IMR-90 (cell line): ENCODE results near the gene RXFP4. TPM values are rescaled to one million over a fixed set of nuclear protein-coding genes. Genes with fewer than 3 reads are reported as not detected.

ENCODE experiments used
- ATAC-seq: fragments of 200-7000 bp; cut with Tn5 transposase; 2 replicates; pipeline ENCODE4 v1.9.1; 2020; ENCODE audit warnings: low read depth, mild to moderate bottlenecking, moderate library complexity
- BruUV-seq: library from RNA; stranded (reverse); fragments of 400-500 nt; replicated peaks from 2 replicates; lab custom pipeline; 2021; lab: Mats Ljungman, UMichigan
- CTCF ChIA-PET: fragments of 300-600 bp; formaldehyde crosslinking; extraction: SDS; loops from one replicate; lab custom pipeline; 2021; ENCODE audit warnings: antibody characterized with exemption; lab: Yijun Ruan, JAX
- POLR2A ChIA-PET: fragments of 300-600 bp; sonication (Branson Sonifier 250); formaldehyde crosslinking; loops from one replicate; lab custom pipeline; 2022; ENCODE audit warnings: antibody characterized with exemption; ENCODE audit not compliant: unreplicated experiment; lab: Charles Lee
- DNase-seq: peaks from one replicate; pipeline ENCODE4 v3.0.0; 2013
- H2AFZ ChIP-seq: replicated peaks from 2 replicates; pipeline ENCODE3; 2013; ENCODE audit warnings: low read length, mild to moderate bottlenecking; ENCODE audit not compliant: poor library complexity
- H2AK5ac ChIP-seq: 2 replicates; pipeline ENCODE4 v1.6.1; 2013; ENCODE audit warnings: low read depth, low read length, inconsistent platforms
- H2AK9ac ChIP-seq: replicated peaks from 2 replicates; pipeline ENCODE3; 2013; ENCODE audit warnings: mild to moderate bottlenecking, low read depth, low read length, moderate library complexity; ENCODE audit not compliant: poor library complexity
- H2BK120ac ChIP-seq: 2 replicates; pipeline ENCODE4 v1.6.1; 2013; ENCODE audit warnings: low read depth, low read length, inconsistent platforms
- H2BK15ac ChIP-seq: 3 replicates; pipeline ENCODE4 v1.6.1; 2013; ENCODE audit warnings: low read depth, low read length, inconsistent platforms
- H2BK20ac ChIP-seq: 2 replicates; pipeline ENCODE4 v1.6.1; 2013; ENCODE audit warnings: low read depth, mild to moderate bottlenecking, inconsistent platforms, low read length, moderate library complexity
- H2BK5ac ChIP-seq: 2 replicates; pipeline ENCODE4 v1.6.1; 2013; ENCODE audit warnings: mild to moderate bottlenecking, low read depth, low read length, inconsistent platforms; ENCODE audit not compliant: poor library complexity, severe bottlenecking
- H3K14ac ChIP-seq: replicated peaks from 2 replicates; pipeline ENCODE4 v1.6.1; 2013; ENCODE audit warnings: low read depth, low read length, inconsistent platforms
- H3K18ac ChIP-seq: 2 replicates; pipeline ENCODE4 v1.6.1; 2013; ENCODE audit warnings: low read depth, low read length, control low read depth
- H3K23ac ChIP-seq: 2 replicates; pipeline ENCODE4 v1.6.1; 2013; ENCODE audit warnings: low read depth, low read length, inconsistent platforms
- H3K27ac ChIP-seq: 2 replicates; pipeline ENCODE4 v1.5.1; 2013; ENCODE audit warnings: mild to moderate bottlenecking, control low read depth, low read length; ENCODE audit not compliant: insufficient read depth
- H3K27me3 ChIP-seq: 2 replicates; pipeline ENCODE4 v1.6.1; 2013; ENCODE audit warnings: low read length; ENCODE audit not compliant: control insufficient read depth, insufficient read depth
- H3K36me3 ChIP-seq: 2 replicates; pipeline ENCODE4 v1.6.1; 2013; ENCODE audit warnings: low read length, mixed read lengths; ENCODE audit not compliant: control insufficient read depth, insufficient read depth
- H3K4ac ChIP-seq: 2 replicates; pipeline ENCODE4 v1.6.1; 2013; ENCODE audit warnings: low read depth, low read length, inconsistent platforms
- H3K4me1 ChIP-seq: 2 replicates; pipeline ENCODE4 v1.6.1; 2013; ENCODE audit warnings: low read length, mixed read lengths; ENCODE audit not compliant: control insufficient read depth, insufficient read depth
- H3K4me2 ChIP-seq: 2 replicates; pipeline ENCODE4 v1.6.1; 2013; ENCODE audit warnings: low read depth, mild to moderate bottlenecking, control low read depth, low read length, moderate library complexity
- H3K4me3 ChIP-seq: 2 replicates; pipeline ENCODE4 v1.5.1; 2013; ENCODE audit warnings: low read depth, mild to moderate bottlenecking, control low read depth, low read length, moderate library complexity; ENCODE audit not compliant: insufficient read depth
- H3K56ac ChIP-seq: 2 replicates; pipeline ENCODE4 v1.6.1; 2013; ENCODE audit warnings: low read length, inconsistent platforms; ENCODE audit not compliant: insufficient read depth; ENCODE audit errors: extremely low read depth
- H3K79me1 ChIP-seq, 2 experiments: 2 replicates each; pipeline ENCODE4 v1.6.1; 2013; ENCODE audit warnings: low read length in 2 of 2, inconsistent platforms in 1 of 2, low read depth in 1 of 2
- H3K9ac ChIP-seq: 2 replicates; pipeline ENCODE4 v1.6.1; 2013; ENCODE audit warnings: low read depth, low read length, control low read depth
- H3K9me1 ChIP-seq: 2 replicates; pipeline ENCODE4 v1.6.1; 2013; ENCODE audit warnings: low read length, inconsistent platforms; ENCODE audit not compliant: insufficient read depth
- H3K9me3 ChIP-seq: 2 replicates; pipeline ENCODE4 v1.6.1; 2013; ENCODE audit warnings: low read length; ENCODE audit not compliant: control insufficient read depth, insufficient read depth
- H4K20me1 ChIP-seq: 2 replicates; pipeline ENCODE4 v1.6.1; 2013; ENCODE audit warnings: low read length, inconsistent platforms; ENCODE audit not compliant: insufficient read depth
- H4K5ac ChIP-seq: 2 replicates; pipeline ENCODE4 v1.6.1; 2013; ENCODE audit warnings: mild to moderate bottlenecking, low read depth, low read length, control low read depth
- H4K8ac ChIP-seq, 2 experiments: 2 replicates each; pipeline ENCODE4 v1.6.1; 2013; ENCODE audit warnings: low read depth in 2 of 2, low read length in 2 of 2, control low read depth in 1 of 2, inconsistent platforms in 1 of 2
- H4K91ac ChIP-seq: 2 replicates; pipeline ENCODE4 v1.6.1; 2013; ENCODE audit warnings: low read depth, low read length, inconsistent platforms; ENCODE audit not compliant: insufficient read depth
- BHLHE40 ChIP-seq: fragments of 150-350 bp; IDR thresholded peaks from 2 replicates; pipeline ENCODE4 v1.6.1; 2016; ENCODE audit warnings: mild to moderate bottlenecking, low read depth, low read length
- CEBPB ChIP-seq: IDR thresholded peaks from 2 replicates; pipeline ENCODE4 v1.6.1; 2012; ENCODE audit warnings: low read depth, low read length, improper control_type of control experiment
- CHD1 ChIP-seq: IDR thresholded peaks from 2 replicates; pipeline ENCODE4 v1.6.1; 2012; ENCODE audit warnings: low read depth, low read length, improper control_type of control experiment
- FOS ChIP-seq: fragments of 150-350 bp; IDR thresholded peaks from 2 replicates; pipeline ENCODE4 v1.6.1; 2016; ENCODE audit warnings: low read depth, low read length
- MAFK ChIP-seq: IDR thresholded peaks from 2 replicates; pipeline ENCODE4 v1.6.1; 2012; ENCODE audit warnings: low read depth, low read length, improper control_type of control experiment
- MXI1 ChIP-seq: IDR thresholded peaks from 2 replicates; pipeline ENCODE4 v1.6.1; 2012; ENCODE audit warnings: low read depth, mild to moderate bottlenecking, low read length, moderate library complexity, borderline replicate concordance
- NFE2L2 ChIP-seq: fragments of 150-350 bp; IDR thresholded peaks from 2 replicates; pipeline ENCODE4 v1.6.1; 2016; ENCODE audit warnings: low read depth, mild to moderate bottlenecking, low read length
- RAD21 ChIP-seq: IDR thresholded peaks from 2 replicates; pipeline ENCODE4 v1.6.1; 2012; ENCODE audit warnings: low read length, improper control_type of control experiment
- RCOR1 ChIP-seq: IDR thresholded peaks from 2 replicates; pipeline ENCODE4 v1.6.1; 2012; ENCODE audit warnings: mild to moderate bottlenecking, low read length, improper control_type of control experiment; ENCODE audit not compliant: insufficient replicate concordance
- WGBS, 2 experiments: methylation state at CpG; one replicate each; pipeline versions ENCODE4 v1.1.5 to v1.1.7; 2013; ENCODE audit warnings: missing lambda C conversion rate in 2 of 2; ENCODE audit not compliant: insufficient read length in 1 of 2; ENCODE audit errors: extremely low coverage in 2 of 2; 5-methylcytosine and 5-hydroxymethylcytosine counted together
- dilution Hi-C: fragments of 300-500 bp; cut with HindIII; formaldehyde crosslinking; loops from one replicate; pipeline ENCODE4 v1.14.3; 2018; ENCODE audit warnings: low sequenced_read_pairs; ENCODE audit not compliant: unreplicated experiment
- in situ Hi-C: fragments of 300-500 bp; cut with MboI; formaldehyde crosslinking; loops from 3 replicates; pipeline ENCODE4 v1.14.3; 2019; ENCODE audit warnings: low sequenced_read_pairs, inconsistent platforms, mixed read lengths
- intact Hi-C: fragments of 100-400 bp; cut with micrococcal nuclease; formaldehyde crosslinking; loops from 2 replicates; pipeline ENCODE4 v1.10.0; 2022
- polyA plus RNA-seq, 3 experiments: library from polyadenylated mRNA; depleted of rRNA; stranded (reverse); fragments of >200 nt; gene quantifications; 2 replicates each; pipeline ENCODE4 v1.2.3, GENCODE V29; 2012; ENCODE audit warnings: low replicate concordance in 1 of 3
- total RNA-seq: library from RNA; depleted of rRNA; stranded (reverse); fragments of >200 nt; gene quantifications from 2 replicates; pipeline ENCODE4 v1.2.3, GENCODE V29; 2012
- TF ChIP-seq, protein P1 (sequence below): fragments of 150-350 bp; IDR thresholded peaks from 2 replicates; pipeline ENCODE4 v1.6.1; 2016; ENCODE audit warnings: low read depth, mild to moderate bottlenecking, low read length, moderate library complexity, borderline replicate concordance
- TF ChIP-seq, protein P2 (sequence below): conservative IDR thresholded peaks from 2 replicates; pipeline ENCODE4 v1.5.1; 2012; ENCODE audit warnings: mild to moderate bottlenecking, low read depth, low read length, improper control_type of control experiment

The RXFP4 gene
- total and polyA plus RNA-seq, 2 of the 4 experiments (the other 2 are of a cell fraction) = not detected

DNA sequence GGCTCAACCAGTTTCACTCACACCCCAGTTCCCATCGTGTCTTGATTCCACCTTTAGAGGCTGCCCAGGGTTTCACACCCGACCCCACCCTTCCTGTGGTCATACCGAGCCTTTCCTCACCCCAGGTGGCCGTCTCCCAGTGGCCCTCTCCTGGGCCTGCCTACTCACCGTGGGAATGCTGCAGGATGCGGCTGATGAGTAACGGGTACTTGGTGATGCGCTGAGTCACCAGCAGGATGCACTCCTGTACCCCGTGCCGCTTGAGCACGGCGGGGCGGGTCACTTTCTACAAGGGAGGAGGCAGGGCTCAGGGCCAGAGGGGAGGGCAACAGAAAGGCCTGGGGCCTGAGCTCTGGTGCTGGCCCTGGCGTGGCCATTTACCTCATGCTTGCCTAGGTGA, 20.5 kb downstream of the RXFP4 start (continued):
- TF ChIP-seq CHD1 (no peak), MXI1 (peak; percentile 45; the same call in 1 of the 2 replicates), RAD21 (peak; percentile 70), MAFK (0 out of 2 replicates have a peak, but pooled peaks have one; percentile 16)

DNA sequence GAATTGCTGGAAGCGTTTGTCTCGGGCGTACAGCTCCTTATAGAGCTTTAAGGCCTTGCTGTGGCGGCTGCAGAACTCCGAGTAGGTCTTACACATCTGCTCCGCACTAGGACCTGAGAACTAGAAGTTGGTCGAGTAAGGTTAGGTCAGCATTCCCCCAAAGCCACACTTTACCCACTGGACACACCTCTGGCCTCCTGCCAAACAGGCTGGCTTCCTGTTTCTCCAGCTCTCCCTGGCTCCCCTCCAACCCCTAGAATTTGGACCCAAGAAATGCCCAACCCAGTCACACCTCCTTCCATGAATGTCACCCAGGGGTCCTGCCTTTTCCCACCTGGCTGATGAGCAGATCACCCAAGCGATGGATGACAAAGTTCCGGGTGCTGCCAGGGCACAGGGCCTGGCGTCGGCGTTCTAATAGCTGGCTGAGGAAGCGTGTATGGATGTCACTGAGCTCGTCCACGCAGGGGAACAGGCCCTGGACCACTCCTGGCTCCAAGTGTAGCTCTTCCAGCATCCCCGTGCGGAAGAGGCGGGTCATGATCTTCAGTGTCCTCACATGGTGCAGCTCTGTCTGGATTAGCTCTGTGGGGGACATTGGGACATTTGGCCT, 21.3 kb downstream of the RXFP4 start:
- no peak overlapping the region for H2BK120ac ChIP-seq
- CTCF ChIA-PET = interaction anchor here (0.5 to 1.3 kb wide), 3 partner anchors 12 to 27 kb away, joined by 3 to 4 read pairs (median 4); no protein-coding TSS in a partner anchor

More for the DNA sequence above, 21.3 kb downstream of the RXFP4 start:
- no peak overlapping the region for H2BK20ac ChIP-seq
- H3K9ac ChIP-seq = no peak overlapping the region
- H3K23ac ChIP-seq = no peak overlapping the region
- in situ Hi-C loops = no loop called here
- peaks cover 20% of the 10 kb centered on the region for H3K4me1 ChIP-seq
- H2AK9ac ChIP-seq = peak overlapping the region; percentile 80
- intact Hi-C loops = loop anchor here (1.0 kb wide), 1 partner anchor 27 kb away; no protein-coding TSS in a partner anchor
- POLR2A ChIA-PET = no interaction called here
- no peak overlapping the region for H3K4me3 ChIP-seq
- no peaks in the 10 kb centered on the region for H3K27me3 ChIP-seq
- H3K9me3 ChIP-seq = no peaks in the 10 kb centered on the region
- H3K9me1 ChIP-seq = peaks cover 16% of the 10 kb centered on the region; the same call in 1 of the 2 replicates
- H4K91ac ChIP-seq = no peak overlapping the region
- peaks cover 28 to 84% of the 10 kb centered on the region in 2 experiments for H3K79me1 ChIP-seq
- H3K36me3 ChIP-seq = peaks cover 82% of the 10 kb centered on the region
- TF ChIP-seq FOS = no peak
- TF ChIP-seq BHLHE40 = no peak
- TF ChIP-seq, protein P1, sequence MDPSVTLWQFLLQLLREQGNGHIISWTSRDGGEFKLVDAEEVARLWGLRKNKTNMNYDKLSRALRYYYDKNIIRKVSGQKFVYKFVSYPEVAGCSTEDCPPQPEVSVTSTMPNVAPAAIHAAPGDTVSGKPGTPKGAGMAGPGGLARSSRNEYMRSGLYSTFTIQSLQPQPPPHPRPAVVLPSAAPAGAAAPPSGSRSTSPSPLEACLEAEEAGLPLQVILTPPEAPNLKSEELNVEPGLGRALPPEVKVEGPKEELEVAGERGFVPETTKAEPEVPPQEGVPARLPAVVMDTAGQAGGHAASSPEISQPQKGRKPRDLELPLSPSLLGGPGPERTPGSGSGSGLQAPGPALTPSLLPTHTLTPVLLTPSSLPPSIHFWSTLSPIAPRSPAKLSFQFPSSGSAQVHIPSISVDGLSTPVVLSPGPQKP = no peak
- TF ChIP-seq MAFK = no peak
- no peak for TF ChIP-seq RAD21
- no peak for TF ChIP-seq RCOR1
- TF ChIP-seq, protein P2, sequence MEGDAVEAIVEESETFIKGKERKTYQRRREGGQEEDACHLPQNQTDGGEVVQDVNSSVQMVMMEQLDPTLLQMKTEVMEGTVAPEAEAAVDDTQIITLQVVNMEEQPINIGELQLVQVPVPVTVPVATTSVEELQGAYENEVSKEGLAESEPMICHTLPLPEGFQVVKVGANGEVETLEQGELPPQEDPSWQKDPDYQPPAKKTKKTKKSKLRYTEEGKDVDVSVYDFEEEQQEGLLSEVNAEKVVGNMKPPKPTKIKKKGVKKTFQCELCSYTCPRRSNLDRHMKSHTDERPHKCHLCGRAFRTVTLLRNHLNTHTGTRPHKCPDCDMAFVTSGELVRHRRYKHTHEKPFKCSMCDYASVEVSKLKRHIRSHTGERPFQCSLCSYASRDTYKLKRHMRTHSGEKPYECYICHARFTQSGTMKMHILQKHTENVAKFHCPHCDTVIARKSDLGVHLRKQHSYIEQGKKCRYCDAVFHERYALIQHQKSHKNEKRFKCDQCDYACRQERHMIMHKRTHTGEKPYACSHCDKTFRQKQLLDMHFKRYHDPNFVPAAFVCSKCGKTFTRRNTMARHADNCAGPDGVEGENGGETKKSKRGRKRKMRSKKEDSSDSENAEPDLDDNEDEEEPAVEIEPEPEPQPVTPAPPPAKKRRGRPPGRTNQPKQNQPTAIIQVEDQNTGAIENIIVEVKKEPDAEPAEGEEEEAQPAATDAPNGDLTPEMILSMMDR = no peak
- no peak for TF ChIP-seq NFE2L2
- no peak for TF ChIP-seq CEBPB
- no peak for TF ChIP-seq CHD1
- no peak for TF ChIP-seq MXI1
- no peak overlapping the region for H2BK15ac ChIP-seq
- no peak overlapping the region; a peak in 1 of 4 replicates for H4K8ac ChIP-seq
- H3K14ac ChIP-seq = peak overlapping the region; percentile 7
- no peak for DNase-seq
- H2BK5ac ChIP-seq = peak overlapping the region; percentile 12
- 95% methylated on average over 10 of the region's 18 CpGs; no CpG with 5 or more reads in 1 of the 2 experiments for WGBS, 2 experiments
- no peak overlapping the region for H3K56ac ChIP-seq
- no peak overlapping the region for H3K18ac ChIP-seq
- no peak overlapping the region for H2AK5ac ChIP-seq
- H2AFZ ChIP-seq = no peak overlapping the region
- peak overlapping the region; percentile 16; the same call in 1 of the 2 replicates for H3K27ac ChIP-seq
- no peak overlapping the region for H4K5ac ChIP-seq
- ATAC-seq = no peak
- peak overlapping the region; percentile 25; the same call in 1 of the 2 replicates for H3K4ac ChIP-seq
- dilution Hi-C loops = no loop called here
- no TSS peak for BruUV-seq
- H3K4me2 ChIP-seq = no peak overlapping the region
- H4K20me1 ChIP-seq = peaks cover 70% of the 10 kb centered on the region
